ENCODE measurements around the gene SBSN.

Gene SBSN

GRCh38 chr19:35521124-35521743, 6.9 kb downstream of the SBSN start:
- Histone ChIP-seq H4K20me1 (ENCODE audit: insufficient read depth, low read length) (no peaks in the 10 kb centered on the region), H3K9ac (ENCODE audit: low read depth, low read length) (no peak overlapping the region), H3K9me3 (ENCODE audit: insufficient read depth, low read length, severe bottlenecking) (no peaks in the 10 kb centered on the region), H3K4me3 (ENCODE audit: low read depth in 1 of 2, low read length in 2 of 2) (no peak overlapping the region), H3K4me1 (ENCODE audit: insufficient read depth, low read length) (no peaks in the 10 kb centered on the region), H2AFZ (ENCODE audit: low read depth, low read length) (no peak overlapping the region), H3K4me2 (ENCODE audit: insufficient read depth, low read length) (no peak overlapping the region), H3K27ac (ENCODE audit: low read length) (no peak overlapping the region), H3K27me3 (ENCODE audit: insufficient read depth, low read length, poor library complexity) (no peaks in the 10 kb centered on the region), H3K36me3 (ENCODE audit: insufficient read depth, low read length) (no peaks in the 10 kb centered on the region), H3K79me2 (ENCODE audit: insufficient read depth, low read length) (no peaks in the 10 kb centered on the region)
- DNase-seq (no peak), ATAC-seq (ENCODE audit: insufficient read depth, low read depth) (no peak)
- TF ChIP-seq CTCF (IDR thresholded peaks at IDR 0.05; ENCODE audit: borderline replicate concordance, extremely low read depth, low read length, poor library complexity, severe bottlenecking) (no peak), EZH2 (IDR thresholded peaks at IDR 0.05; ENCODE audit: borderline replicate concordance, low read depth, low read length, severe bottlenecking) (no peak)

GRCh38 chr19:35519291-35519690, 8.8 kb downstream of the SBSN start:
- TF ChIP-seq CTCF (IDR thresholded peaks at IDR 0.05; ENCODE audit: borderline replicate concordance, extremely low read depth, low read length, poor library complexity, severe bottlenecking): no peak
- TF ChIP-seq EZH2 (IDR thresholded peaks at IDR 0.05; ENCODE audit: borderline replicate concordance, low read depth, low read length, severe bottlenecking): no peak
- H3K27ac ChIP-seq (ENCODE audit: low read length): no peak overlapping the region
- H3K27me3 ChIP-seq (ENCODE audit: insufficient read depth, low read length, poor library complexity): no peaks in the 10 kb centered on the region
- H3K36me3 ChIP-seq (ENCODE audit: insufficient read depth, low read length): no peaks in the 10 kb centered on the region
- H3K9ac ChIP-seq (ENCODE audit: low read depth, low read length): no peak overlapping the region
- H3K4me1 ChIP-seq (ENCODE audit: insufficient read depth, low read length): no peaks in the 10 kb centered on the region
- no peak overlapping the region for H3K4me2 ChIP-seq (ENCODE audit: insufficient read depth, low read length)
- DNase-seq (no peak), ATAC-seq (ENCODE audit: insufficient read depth, low read depth) (no peak)
- no peaks in the 10 kb centered on the region for H4K20me1 ChIP-seq (ENCODE audit: insufficient read depth, low read length)
- H3K79me2 ChIP-seq (ENCODE audit: insufficient read depth, low read length): no peaks in the 10 kb centered on the region
- H2AFZ ChIP-seq (ENCODE audit: low read depth, low read length): no peak overlapping the region
- H3K9me3 ChIP-seq (ENCODE audit: insufficient read depth, low read length, severe bottlenecking): no peaks in the 10 kb centered on the region
- H3K4me3 ChIP-seq (ENCODE audit: low read depth in 1 of 2, low read length in 2 of 2): no peak overlapping the region

- no peaks in the 10 kb centered on the region for H4K20me1 ChIP-seq (ENCODE audit: insufficient read depth, low read length)
- H3K36me3 ChIP-seq (ENCODE audit: insufficient read depth, low read length): no peaks in the 10 kb centered on the region
- no peak overlapping the region for H3K4me3 ChIP-seq (ENCODE audit: low read depth in 1 of 2, low read length in 2 of 2)
- no peak for TF ChIP-seq EZH2 (IDR thresholded peaks at IDR 0.05; ENCODE audit: borderline replicate concordance, low read depth, low read length, severe bottlenecking)
- no peak for TF ChIP-seq CTCF (IDR thresholded peaks at IDR 0.05; ENCODE audit: borderline replicate concordance, extremely low read depth, low read length, poor library complexity, severe bottlenecking)
- DNase-seq (no peak), ATAC-seq (ENCODE audit: insufficient read depth, low read depth) (no peak)
- no peaks in the 10 kb centered on the region for H3K79me2 ChIP-seq (ENCODE audit: insufficient read depth, low read length)
- H3K27ac ChIP-seq (ENCODE audit: low read length): no peak overlapping the region
- no peak overlapping the region for H2AFZ ChIP-seq (ENCODE audit: low read depth, low read length)
- no peaks in the 10 kb centered on the region for H3K27me3 ChIP-seq (ENCODE audit: insufficient read depth, low read length, poor library complexity)
- H3K4me2 ChIP-seq (ENCODE audit: insufficient read depth, low read length): no peak overlapping the region
- no peak overlapping the region for H3K9ac ChIP-seq (ENCODE audit: low read depth, low read length)
- no peaks in the 10 kb centered on the region for H3K4me1 ChIP-seq (ENCODE audit: insufficient read depth, low read length)
- H3K9me3 ChIP-seq (ENCODE audit: insufficient read depth, low read length, severe bottlenecking): no peaks in the 10 kb centered on the region
Observed at GRCh38 chr19:35518313-35518712, 9.8 kb downstream of the SBSN start.
